GM18519 (cell line): ENCODE measurements around the gene GUCA2A.

ENCODE experiments used
- ATAC-seq: cut with Tn5 transposase; IDR thresholded peaks from one replicate; pipeline ENCODE4 v1.9.1; 2021; ENCODE audit warnings: mild to moderate bottlenecking, moderate library complexity; ENCODE audit not compliant: unreplicated experiment, low FRiP score

GUCA2A gene

GRCh38 chr1:42178249-42178648 is 13.7 kb upstream of the GUCA2A start:
- no peak for ATAC-seq

- no peak for ATAC-seq
Measured at GRCh38 chr1:42177541-42177981, 13.0 kb upstream of the GUCA2A start.

- no peak for ATAC-seq
Measured at GRCh38 chr1:42176902-42177519, 12.5 kb upstream of the GUCA2A start.

- no peak for ATAC-seq
Measured at GRCh38 chr1:42175314-42176054, 10.9 kb upstream of the GUCA2A start.

GRCh38 chr1:42173961-42174735 is 9.6 kb upstream of the GUCA2A start:
- ATAC-seq: no peak

GRCh38 chr1:42173155-42173933 is 8.8 kb upstream of the GUCA2A start:
- no peak for ATAC-seq

- no peak for ATAC-seq
Measured at GRCh38 chr1:42172381-42173133, 8.0 kb upstream of the GUCA2A start.

- ATAC-seq: no peak
Measured at GRCh38 chr1:42171679-42172266, 7.2 kb upstream of the GUCA2A start.

- ATAC-seq: no peak
Measured at GRCh38 chr1:42170779-42171621, 6.5 kb upstream of the GUCA2A start.

GRCh38 chr1:42168763-42169162 is 4.2 kb upstream of the GUCA2A start:
- ATAC-seq: no peak

- ATAC-seq: no peak
Measured at GRCh38 chr1:42168391-42168670, 3.8 kb upstream of the GUCA2A start.

- no peak for ATAC-seq
Measured at GRCh38 chr1:42167611-42168390, 3.3 kb upstream of the GUCA2A start.

- ATAC-seq: no peak
Measured at GRCh38 chr1:42165511-42166210, 1.1 kb upstream of the GUCA2A start.

- no peak for ATAC-seq
Measured at GRCh38 chr1:42163536-42164503, 725 bp downstream of the GUCA2A start.

- no peak for ATAC-seq
Measured at GRCh38 chr1:42163114-42163513, 1.4 kb downstream of the GUCA2A start.

- no peak for ATAC-seq
Measured at GRCh38 chr1:42162181-42162580, 2.4 kb downstream of the GUCA2A start.
